ENCODE data around the gene SETD1B.

DNA sequence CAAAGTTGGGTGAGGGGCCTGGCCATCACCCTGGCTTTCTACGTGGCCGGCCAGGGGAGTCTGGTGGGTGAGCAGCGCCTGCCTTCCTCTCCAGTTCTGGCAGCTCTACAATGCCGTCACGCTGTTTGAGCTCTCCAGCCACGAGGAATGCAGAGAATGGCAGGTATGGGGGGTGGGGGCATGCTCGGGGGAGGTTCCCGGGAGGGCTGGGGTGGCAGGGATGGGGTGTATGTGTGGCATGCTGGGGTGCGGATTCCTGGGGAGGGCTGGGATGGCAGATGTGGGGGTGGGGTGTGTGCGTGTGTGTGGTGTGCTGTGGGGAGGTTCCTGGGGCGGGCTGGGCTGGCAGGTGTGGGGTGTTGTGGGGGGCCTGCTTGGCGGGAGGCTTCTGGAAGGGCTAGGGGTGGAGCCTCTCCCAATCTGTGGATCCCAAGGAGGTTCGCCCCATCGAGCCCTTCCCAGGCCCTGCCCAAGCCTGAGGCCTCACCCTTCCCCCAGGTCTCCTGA is 28.8 kb upstream of the SETD1B start:
- TF ChIP-seq, protein P1, sequence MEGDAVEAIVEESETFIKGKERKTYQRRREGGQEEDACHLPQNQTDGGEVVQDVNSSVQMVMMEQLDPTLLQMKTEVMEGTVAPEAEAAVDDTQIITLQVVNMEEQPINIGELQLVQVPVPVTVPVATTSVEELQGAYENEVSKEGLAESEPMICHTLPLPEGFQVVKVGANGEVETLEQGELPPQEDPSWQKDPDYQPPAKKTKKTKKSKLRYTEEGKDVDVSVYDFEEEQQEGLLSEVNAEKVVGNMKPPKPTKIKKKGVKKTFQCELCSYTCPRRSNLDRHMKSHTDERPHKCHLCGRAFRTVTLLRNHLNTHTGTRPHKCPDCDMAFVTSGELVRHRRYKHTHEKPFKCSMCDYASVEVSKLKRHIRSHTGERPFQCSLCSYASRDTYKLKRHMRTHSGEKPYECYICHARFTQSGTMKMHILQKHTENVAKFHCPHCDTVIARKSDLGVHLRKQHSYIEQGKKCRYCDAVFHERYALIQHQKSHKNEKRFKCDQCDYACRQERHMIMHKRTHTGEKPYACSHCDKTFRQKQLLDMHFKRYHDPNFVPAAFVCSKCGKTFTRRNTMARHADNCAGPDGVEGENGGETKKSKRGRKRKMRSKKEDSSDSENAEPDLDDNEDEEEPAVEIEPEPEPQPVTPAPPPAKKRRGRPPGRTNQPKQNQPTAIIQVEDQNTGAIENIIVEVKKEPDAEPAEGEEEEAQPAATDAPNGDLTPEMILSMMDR (IDR thresholded peaks at IDR 0.05), result no peak
- no peak for TF ChIP-seq POLR2A (IDR thresholded peaks at IDR 0.05)
- no peak for TF ChIP-seq POLR2AphosphoS5 (IDR thresholded peaks at IDR 0.05)

Measured in prostate gland (tissue), 2 donors.